K562 (cell line): ENCODE measurements around the gene CALY. TPM values are rescaled to one million over a fixed set of nuclear protein-coding genes. Genes with fewer than 3 reads are reported as not detected.
A peak's percentile ranks its signal among the peaks of the same experiment; 100 is the strongest.

ENCODE experiments used
- CBFA2T3 ChIP-seq: fragments of 450-650 bp; IDR thresholded peaks from 2 replicates; pipeline ENCODE4 v1.6.1; 2017
- CBX8 ChIP-seq: fragments of 200-600 bp; sonication (generic); IDR thresholded peaks from 2 replicates; pipeline ENCODE4 v1.6.1; 2012; ENCODE audit warnings: borderline replicate concordance, mixed run types, low read depth, mild to moderate bottlenecking, moderate library complexity, mixed read lengths, low read length, control low read depth, inconsistent platforms; ENCODE audit not compliant: poor library complexity, severe bottlenecking; ENCODE audit errors: extremely low read depth
- CTCFL ChIP-seq: IDR thresholded peaks from 2 replicates; pipeline ENCODE4 v1.6.1; 2011; ENCODE audit warnings: borderline replicate concordance, low read depth, mild to moderate bottlenecking, moderate library complexity, low read length; ENCODE audit not compliant: insufficient read depth, poor library complexity, severe bottlenecking
- E2F3 ChIP-seq: fragments of 250-450 bp; sonication (Bioruptor Pico); IDR thresholded peaks from 2 replicates; pipeline ENCODE4 v1.4.0; 2020; ENCODE audit warnings: mild to moderate bottlenecking
- HDAC1 ChIP-seq, 2 experiments: fragments of 450-650 bp; IDR thresholded peaks; 2 replicates each; pipeline ENCODE4 v1.6.1; 2016 to 2017; ENCODE audit warnings: inconsistent platforms in 1 of 2, mild to moderate bottlenecking in 1 of 2, moderate library complexity in 1 of 2
- PCBP2 ChIP-seq: fragments of 200-400 bp; formaldehyde crosslinking; IDR thresholded peaks from 2 replicates; pipeline ENCODE4 v1.6.1; 2018; ENCODE audit warnings: low read length, low read depth, mild to moderate bottlenecking, moderate library complexity; ENCODE audit not compliant: poor library complexity, severe bottlenecking
- USF2 ChIP-seq: sonication (generic); formaldehyde crosslinking; IDR thresholded peaks from 2 replicates; pipeline ENCODE4 v1.5.0; 2020; ENCODE audit warnings: missing genetic modification reagents
- ZBTB49 ChIP-seq: sonication (generic); formaldehyde crosslinking; IDR thresholded peaks from 2 replicates; pipeline ENCODE4 v1.8.0; 2022; ENCODE audit warnings: missing genetic modification reagents, mild to moderate bottlenecking, borderline replicate concordance
- ZNF445 ChIP-seq: fragments of 250-450 bp; sonication (Bioruptor Pico); IDR thresholded peaks from 2 replicates; pipeline ENCODE4 v1.4.0; 2020; ENCODE audit warnings: low read depth, mild to moderate bottlenecking, moderate library complexity
- ZSCAN29 ChIP-seq: fragments of 450-650 bp; IDR thresholded peaks from 2 replicates; pipeline ENCODE4 v1.6.1; 2017
- polyA plus RNA-seq, 8 experiments: library from polyadenylated mRNA; depleted of rRNA in 4 of 8; stranded (reverse) in 5 of 8; unstranded in 3 of 8; fragments of >200 nt; fragmentation: Nextera tagmentation in 2 of 8; fragmentation: Illumina TruSeq in 1 of 8; extraction: Ambion mirVana in 2 of 8; extraction: Trizol in 1 of 8; gene quantifications; 2 replicates each; pipeline versions ENCODE4 v1.2.1 to v1.2.3, GENCODE V29; 2011 to 2014; ENCODE audit warnings: inconsistent platforms in 1 of 8, missing spikeins in 1 of 8
- total RNA-seq, 7 experiments: library from RNA; depleted of rRNA in 6 of 7; stranded (reverse); fragments of >200 nt in 6 of 7; fragmentation: Illumina TruSeq in 2 of 7; extraction: Trizol in 2 of 7; gene quantifications; 2 replicates each; pipeline versions ENCODE4 v1.2.1 to v1.2.3, GENCODE V29; 2011 to 2021; ENCODE audit warnings: low replicate concordance in 1 of 7
- TF ChIP-seq, protein P1 (sequence below): sonication (generic); formaldehyde crosslinking; IDR thresholded peaks from 2 replicates; pipeline ENCODE4 v1.8.0; 2022; ENCODE audit warnings: missing genetic modification reagents, mild to moderate bottlenecking, moderate library complexity, borderline replicate concordance
- TF ChIP-seq, protein P2 (sequence below): sonication (generic); formaldehyde crosslinking; IDR thresholded peaks from 2 replicates; pipeline ENCODE4 v1.9.0; 2022; ENCODE audit warnings: mild to moderate bottlenecking, missing genetic modification reagents
- TF ChIP-seq, protein P3 (sequence below): fragments of 450-650 bp; IDR thresholded peaks from 2 replicates; pipeline ENCODE4 v1.6.1; 2016
- TF ChIP-seq, protein P4 (sequence below): fragments of 450-650 bp; IDR thresholded peaks from 2 replicates; pipeline ENCODE4 v1.6.1; 2017; ENCODE audit warnings: antibody characterized with exemption, mild to moderate bottlenecking

The CALY gene
- total and polyA plus RNA-seq, 9 of the 15 experiments (the other 6 are each of a cell fraction or from before 2014, with no cell fraction given) = not detected

- TF ChIP-seq ZBTB49 (no peak), E2F3 (CRISPR knock-in tag) (peak; percentile 89), USF2 (no peak), ZNF445 (CRISPR knock-in tag) (no peak), CBX8 (no peak), ZSCAN29 (no peak), HDAC1 (IDR thresholded peaks at IDR 0.05) (peak in 1 of 2 experiments; percentile 41; a peak in 1 of 4 replicates), PCBP2 (no peak), CBFA2T3 (peak; percentile 86), CTCFL (no peak)
- TF ChIP-seq, protein P1, sequence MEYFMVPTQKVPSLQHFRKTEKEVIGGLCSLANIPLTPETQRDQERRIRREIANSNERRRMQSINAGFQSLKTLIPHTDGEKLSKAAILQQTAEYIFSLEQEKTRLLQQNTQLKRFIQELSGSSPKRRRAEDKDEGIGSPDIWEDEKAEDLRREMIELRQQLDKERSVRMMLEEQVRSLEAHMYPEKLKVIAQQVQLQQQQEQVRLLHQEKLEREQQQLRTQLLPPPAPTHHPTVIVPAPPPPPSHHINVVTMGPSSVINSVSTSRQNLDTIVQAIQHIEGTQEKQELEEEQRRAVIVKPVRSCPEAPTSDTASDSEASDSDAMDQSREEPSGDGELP = peak; percentile 41; the same call in 1 of the 2 replicates
- TF ChIP-seq, protein P2, sequence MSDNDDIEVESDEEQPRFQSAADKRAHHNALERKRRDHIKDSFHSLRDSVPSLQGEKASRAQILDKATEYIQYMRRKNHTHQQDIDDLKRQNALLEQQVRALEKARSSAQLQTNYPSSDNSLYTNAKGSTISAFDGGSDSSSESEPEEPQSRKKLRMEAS = peak; percentile 89
- TF ChIP-seq, protein P3, sequence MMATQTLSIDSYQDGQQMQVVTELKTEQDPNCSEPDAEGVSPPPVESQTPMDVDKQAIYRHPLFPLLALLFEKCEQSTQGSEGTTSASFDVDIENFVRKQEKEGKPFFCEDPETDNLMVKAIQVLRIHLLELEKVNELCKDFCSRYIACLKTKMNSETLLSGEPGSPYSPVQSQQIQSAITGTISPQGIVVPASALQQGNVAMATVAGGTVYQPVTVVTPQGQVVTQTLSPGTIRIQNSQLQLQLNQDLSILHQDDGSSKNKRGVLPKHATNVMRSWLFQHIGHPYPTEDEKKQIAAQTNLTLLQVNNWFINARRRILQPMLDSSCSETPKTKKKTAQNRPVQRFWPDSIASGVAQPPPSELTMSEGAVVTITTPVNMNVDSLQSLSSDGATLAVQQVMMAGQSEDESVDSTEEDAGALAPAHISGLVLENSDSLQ = no peak
- TF ChIP-seq, protein P4, sequence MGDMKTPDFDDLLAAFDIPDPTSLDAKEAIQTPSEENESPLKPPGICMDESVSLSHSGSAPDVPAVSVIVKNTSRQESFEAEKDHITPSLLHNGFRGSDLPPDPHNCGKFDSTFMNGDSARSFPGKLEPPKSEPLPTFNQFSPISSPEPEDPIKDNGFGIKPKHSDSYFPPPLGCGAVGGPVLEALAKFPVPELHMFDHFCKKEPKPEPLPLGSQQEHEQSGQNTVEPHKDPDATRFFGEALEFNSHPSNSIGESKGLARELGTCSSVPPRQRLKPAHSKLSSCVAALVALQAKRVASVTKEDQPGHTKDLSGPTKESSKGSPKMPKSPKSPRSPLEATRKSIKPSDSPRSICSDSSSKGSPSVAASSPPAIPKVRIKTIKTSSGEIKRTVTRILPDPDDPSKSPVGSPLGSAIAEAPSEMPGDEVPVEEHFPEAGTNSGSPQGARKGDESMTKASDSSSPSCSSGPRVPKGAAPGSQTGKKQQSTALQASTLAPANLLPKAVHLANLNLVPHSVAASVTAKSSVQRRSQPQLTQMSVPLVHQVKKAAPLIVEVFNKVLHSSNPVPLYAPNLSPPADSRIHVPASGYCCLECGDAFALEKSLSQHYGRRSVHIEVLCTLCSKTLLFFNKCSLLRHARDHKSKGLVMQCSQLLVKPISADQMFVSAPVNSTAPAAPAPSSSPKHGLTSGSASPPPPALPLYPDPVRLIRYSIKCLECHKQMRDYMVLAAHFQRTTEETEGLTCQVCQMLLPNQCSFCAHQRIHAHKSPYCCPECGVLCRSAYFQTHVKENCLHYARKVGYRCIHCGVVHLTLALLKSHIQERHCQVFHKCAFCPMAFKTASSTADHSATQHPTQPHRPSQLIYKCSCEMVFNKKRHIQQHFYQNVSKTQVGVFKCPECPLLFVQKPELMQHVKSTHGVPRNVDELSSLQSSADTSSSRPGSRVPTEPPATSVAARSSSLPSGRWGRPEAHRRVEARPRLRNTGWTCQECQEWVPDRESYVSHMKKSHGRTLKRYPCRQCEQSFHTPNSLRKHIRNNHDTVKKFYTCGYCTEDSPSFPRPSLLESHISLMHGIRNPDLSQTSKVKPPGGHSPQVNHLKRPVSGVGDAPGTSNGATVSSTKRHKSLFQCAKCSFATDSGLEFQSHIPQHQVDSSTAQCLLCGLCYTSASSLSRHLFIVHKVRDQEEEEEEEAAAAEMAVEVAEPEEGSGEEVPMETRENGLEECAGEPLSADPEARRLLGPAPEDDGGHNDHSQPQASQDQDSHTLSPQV = 0 out of 2 replicates have a peak, but pooled peaks have one; percentile 20
These were observed 23.4 kb upstream of the CALY start (continued) for GRCh38 chr10:133359972-133360610.
